OCI-LY7 (cell line): ENCODE measurements around the gene BMPER. TPM values are rescaled to one million over a fixed set of nuclear protein-coding genes. Genes with fewer than 3 reads are reported as not detected.

ENCODE experiments used
- BruUV-seq: library from RNA; stranded (reverse); fragments of 400-500 nt; replicated peaks from 2 replicates; lab custom pipeline; 2021; lab: Mats Ljungman, UMichigan
- CTCF ChIA-PET: fragments of 300-600 bp; sonication (Branson Sonifier 250); formaldehyde crosslinking; loops from one replicate; lab custom pipeline; 2022; ENCODE audit warnings: antibody characterized with exemption; ENCODE audit not compliant: unreplicated experiment; lab: Charles Lee
- POLR2A ChIA-PET: fragments of 300-600 bp; sonication (Branson Sonifier 250); formaldehyde crosslinking; loops from one replicate; lab custom pipeline; 2022; ENCODE audit warnings: antibody characterized with exemption; lab: Charles Lee
- DNase-seq: peaks from one replicate; pipeline ENCODE4 v3.0.0-alpha.2; 2015; ENCODE audit warnings: low spot score
- H2AFZ ChIP-seq: fragments of 200-600 bp; sonication (generic), shearing (Covaris generic); 2 replicates; pipeline ENCODE4 v1.6.1; 2014; ENCODE audit warnings: mild to moderate bottlenecking, antibody characterized with exemption, low read length, moderate library complexity
- H3K27ac ChIP-seq: fragments of 200-600 bp; sonication (generic); 2 replicates; pipeline ENCODE4 v1.5.1; 2014; ENCODE audit warnings: mixed run types, low read depth, mild to moderate bottlenecking, moderate library complexity, low read length, inconsistent platforms; ENCODE audit not compliant: poor library complexity, severe bottlenecking
- H3K36me3 ChIP-seq: fragments of 200-600 bp; sonication (generic); 2 replicates; pipeline ENCODE4 v1.6.1; 2014; ENCODE audit warnings: mild to moderate bottlenecking, antibody characterized with exemption, low read length, moderate library complexity, mixed read lengths; ENCODE audit not compliant: insufficient read depth
- H3K4me1 ChIP-seq: fragments of 200-600 bp; sonication (generic); 2 replicates; pipeline ENCODE4 v1.5.1; 2014; ENCODE audit warnings: mild to moderate bottlenecking, low read length; ENCODE audit not compliant: insufficient read depth, poor library complexity, severe bottlenecking
- H3K4me2 ChIP-seq: fragments of 200-600 bp; sonication (generic); 2 replicates; pipeline ENCODE4 v1.6.1; 2014; ENCODE audit warnings: mild to moderate bottlenecking, low read length
- H3K4me3 ChIP-seq: fragments of 200-600 bp; sonication (generic); 2 replicates; pipeline ENCODE4 v1.5.1; 2014; ENCODE audit warnings: mild to moderate bottlenecking, low read depth, low read length; ENCODE audit not compliant: poor library complexity, severe bottlenecking
- H3K79me2 ChIP-seq: fragments of 200-600 bp; sonication (generic); 2 replicates; pipeline ENCODE4 v1.6.1; 2016; ENCODE audit warnings: low read depth, mild to moderate bottlenecking, low read length, moderate library complexity, mixed read lengths; ENCODE audit not compliant: insufficient read depth
- H3K9me2 ChIP-seq: fragments of 200-600 bp; sonication (generic); 2 replicates; pipeline ENCODE4 v1.6.1; 2016; ENCODE audit warnings: mild to moderate bottlenecking, low read length, mixed read lengths; ENCODE audit not compliant: insufficient read depth
- H3K9me3 ChIP-seq: fragments of 200-600 bp; sonication (generic); 2 replicates; pipeline ENCODE4 v1.6.1; 2014; ENCODE audit warnings: mild to moderate bottlenecking, mixed run types, low read length, mixed read lengths
- H4K20me1 ChIP-seq: fragments of 200-600 bp; sonication (generic); 2 replicates; pipeline ENCODE4 v1.6.1; 2014; ENCODE audit warnings: mild to moderate bottlenecking, antibody characterized with exemption, low read length, moderate library complexity, mixed read lengths; ENCODE audit not compliant: insufficient read depth
- EZH2phosphoT487 ChIP-seq: fragments of 200-600 bp; sonication (generic); IDR thresholded peaks from 2 replicates; pipeline ENCODE4 v1.6.1; 2018; ENCODE audit warnings: low read depth, borderline replicate concordance, mild to moderate bottlenecking, mixed run types, antibody characterized with exemption, low read length, moderate library complexity, mixed read lengths
- intact Hi-C: fragments of 100-400 bp; cut with micrococcal nuclease; formaldehyde crosslinking; loops from one replicate; pipeline ENCODE4 v1.10.0; 2022; ENCODE audit not compliant: unreplicated experiment
- total RNA-seq, 2 experiments: library from RNA; depleted of rRNA in 1 of 2; stranded (reverse); fragments of >200 nt in 1 of 2; shearing (Covaris generic) in 1 of 2; gene quantifications; 2 replicates each; pipeline ENCODE4 v1.2.3, GENCODE V29; 2014 to 2022
- TF ChIP-seq, protein P1 (sequence below): fragments of 200-600 bp; sonication (generic); conservative IDR thresholded peaks from 2 replicates; pipeline ENCODE4 v1.5.1; 2014; ENCODE audit warnings: mild to moderate bottlenecking, antibody characterized with exemption, low read length, moderate library complexity, mixed read lengths

BMPER gene
- total RNA-seq, 2 experiments from 2014 or later = not detected

DNA sequence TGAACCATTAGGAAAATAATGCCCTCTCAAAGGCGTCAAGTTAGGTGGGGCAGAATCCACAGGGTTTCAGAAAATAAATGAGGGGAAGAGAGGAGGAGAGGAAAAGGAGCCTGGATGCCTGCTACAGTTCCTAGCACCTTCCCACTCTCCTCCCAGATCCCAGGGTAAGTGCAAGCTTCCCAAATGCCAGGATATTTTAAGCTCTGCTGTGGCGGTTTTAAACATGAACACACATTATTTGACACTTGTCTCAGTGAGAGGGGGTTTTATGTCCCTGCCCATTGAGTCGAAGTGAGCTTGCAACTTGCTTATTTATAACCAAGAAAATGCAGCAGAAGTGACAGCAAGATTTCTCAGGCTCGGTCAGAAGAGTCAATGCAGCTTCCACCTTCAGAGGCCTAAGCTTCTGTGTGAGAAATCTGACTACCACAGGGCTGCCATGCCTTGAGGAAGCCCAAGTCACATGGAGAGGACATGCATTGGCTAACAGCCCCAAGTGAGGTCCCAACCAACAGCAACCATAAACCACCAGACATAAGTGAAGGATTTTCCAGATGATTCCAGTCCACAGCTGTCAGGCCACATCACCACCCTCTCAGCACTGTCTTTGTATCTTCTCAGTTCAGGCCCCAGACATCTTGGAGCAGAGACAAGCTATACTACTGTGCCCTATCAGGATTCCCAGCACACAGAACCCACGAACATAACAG is 17.9 kb upstream of the BMPER start:
- intact Hi-C loops = no loop called here
- Histone ChIP-seq H3K79me2 (no peaks in the 10 kb centered on the region), H2AFZ (no peak overlapping the region), H3K27ac (no peak overlapping the region), H3K9me3 (no peaks in the 10 kb centered on the region), H3K9me2 (no peaks in the 10 kb centered on the region), H3K4me2 (no peak overlapping the region), H3K36me3 (no peaks in the 10 kb centered on the region), H3K4me1 (no peaks in the 10 kb centered on the region), H3K4me3 (no peak overlapping the region), H4K20me1 (no peaks in the 10 kb centered on the region)
- DNase-seq = no peak
- POLR2A ChIA-PET = interaction anchor here (1.3 kb wide), 1 partner anchor 31 kb away, joined by 3 read pairs; no protein-coding TSS in a partner anchor
- no peak for TF ChIP-seq EZH2phosphoT487
- TF ChIP-seq, protein P1, sequence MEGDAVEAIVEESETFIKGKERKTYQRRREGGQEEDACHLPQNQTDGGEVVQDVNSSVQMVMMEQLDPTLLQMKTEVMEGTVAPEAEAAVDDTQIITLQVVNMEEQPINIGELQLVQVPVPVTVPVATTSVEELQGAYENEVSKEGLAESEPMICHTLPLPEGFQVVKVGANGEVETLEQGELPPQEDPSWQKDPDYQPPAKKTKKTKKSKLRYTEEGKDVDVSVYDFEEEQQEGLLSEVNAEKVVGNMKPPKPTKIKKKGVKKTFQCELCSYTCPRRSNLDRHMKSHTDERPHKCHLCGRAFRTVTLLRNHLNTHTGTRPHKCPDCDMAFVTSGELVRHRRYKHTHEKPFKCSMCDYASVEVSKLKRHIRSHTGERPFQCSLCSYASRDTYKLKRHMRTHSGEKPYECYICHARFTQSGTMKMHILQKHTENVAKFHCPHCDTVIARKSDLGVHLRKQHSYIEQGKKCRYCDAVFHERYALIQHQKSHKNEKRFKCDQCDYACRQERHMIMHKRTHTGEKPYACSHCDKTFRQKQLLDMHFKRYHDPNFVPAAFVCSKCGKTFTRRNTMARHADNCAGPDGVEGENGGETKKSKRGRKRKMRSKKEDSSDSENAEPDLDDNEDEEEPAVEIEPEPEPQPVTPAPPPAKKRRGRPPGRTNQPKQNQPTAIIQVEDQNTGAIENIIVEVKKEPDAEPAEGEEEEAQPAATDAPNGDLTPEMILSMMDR = no peak
- CTCF ChIA-PET = no interaction called here
- no TSS peak for BruUV-seq

DNA sequence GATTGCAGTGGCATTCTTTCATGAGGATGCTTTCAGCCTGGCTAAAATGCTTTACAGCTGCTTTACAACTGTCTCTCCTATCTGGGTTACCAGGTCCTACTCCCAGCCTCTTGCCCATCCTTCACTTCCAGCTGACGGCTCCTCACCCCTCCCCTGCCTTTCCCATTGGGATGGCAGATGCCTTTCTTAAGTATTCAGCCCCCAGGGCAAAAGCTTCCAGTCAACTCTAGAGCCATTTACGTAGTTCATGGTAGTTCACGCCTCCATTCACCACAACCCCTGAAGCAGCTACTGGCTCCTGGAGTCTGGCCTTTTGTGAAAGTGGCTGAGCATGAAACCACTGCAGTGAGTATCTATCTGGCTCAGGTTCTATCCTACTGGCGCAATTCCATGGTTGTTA is 17.2 kb upstream of the BMPER start:
- Histone ChIP-seq H3K4me2 (no peak overlapping the region), H3K9me2 (no peaks in the 10 kb centered on the region), H3K4me1 (no peaks in the 10 kb centered on the region), H3K27ac (no peak overlapping the region), H2AFZ (no peak overlapping the region), H3K4me3 (no peak overlapping the region), H4K20me1 (no peaks in the 10 kb centered on the region), H3K36me3 (no peaks in the 10 kb centered on the region), H3K9me3 (no peaks in the 10 kb centered on the region), H3K79me2 (no peaks in the 10 kb centered on the region)
- CTCF ChIA-PET = no interaction called here
- TF ChIP-seq, protein P1 = no peak
- TF ChIP-seq EZH2phosphoT487 = no peak
- POLR2A ChIA-PET = interaction anchor here (1.3 kb wide), 1 partner anchor 32 kb away, joined by 3 read pairs; no protein-coding TSS in a partner anchor
- no TSS peak for BruUV-seq
- intact Hi-C loops = no loop called here
- no peak for DNase-seq

DNA sequence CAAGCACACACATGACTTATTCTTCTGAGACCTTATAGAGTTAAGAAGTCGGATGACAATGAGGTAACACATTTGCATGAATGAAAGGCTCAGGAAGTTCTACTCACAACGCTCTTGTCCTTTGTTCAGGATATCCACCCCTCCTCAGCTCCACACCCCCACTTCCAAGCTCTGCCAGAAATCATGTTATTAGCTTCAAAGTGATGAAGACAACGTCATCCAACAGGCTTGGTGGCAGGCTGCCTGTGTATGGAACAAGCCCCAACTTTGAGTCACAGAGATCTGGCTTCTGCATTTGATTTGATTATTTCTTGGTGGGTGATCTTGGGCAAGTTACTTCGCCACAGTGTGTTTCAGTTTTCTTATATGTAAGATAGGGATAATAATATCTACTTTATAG is 12.4 kb upstream of the BMPER start:
- no peak for DNase-seq
- no peak for TF ChIP-seq EZH2phosphoT487
- TF ChIP-seq, protein P1 = no peak
- POLR2A ChIA-PET = no interaction called here
- Histone ChIP-seq H2AFZ (no peak overlapping the region), H3K9me3 (no peaks in the 10 kb centered on the region), H3K79me2 (no peaks in the 10 kb centered on the region), H3K4me1 (no peaks in the 10 kb centered on the region), H4K20me1 (no peaks in the 10 kb centered on the region), H3K4me3 (no peak overlapping the region), H3K27ac (no peak overlapping the region), H3K36me3 (no peaks in the 10 kb centered on the region), H3K9me2 (no peaks in the 10 kb centered on the region), H3K4me2 (no peak overlapping the region)
- CTCF ChIA-PET = no interaction called here
- no TSS peak for BruUV-seq
- intact Hi-C loops = no loop called here
